Panc1 (cell line): ENCODE data around the gene IFTAP. TPM values are rescaled to one million over a fixed set of nuclear protein-coding genes. Genes with fewer than 3 reads are reported as not detected.

ENCODE experiments used
- ATAC-seq: fragments of 200-7000 bp; cut with Tn5 transposase; 2 replicates; pipeline ENCODE4 v1.9.1; 2020; ENCODE audit warnings: mild to moderate bottlenecking, moderate library complexity
- BruUV-seq: library from RNA; stranded (reverse); fragments of 400-500 nt; replicated peaks from 2 replicates; lab custom pipeline; 2021; lab: Mats Ljungman, UMichigan
- CTCF ChIA-PET: fragments of 300-600 bp; sonication (Branson Sonifier 250); formaldehyde crosslinking; loops from one replicate; lab custom pipeline; 2022; ENCODE audit warnings: antibody characterized with exemption; lab: Charles Lee
- POLR2A ChIA-PET: fragments of 300-600 bp; sonication (Branson Sonifier 250); formaldehyde crosslinking; loops from one replicate; lab custom pipeline; 2022; ENCODE audit warnings: antibody characterized with exemption; lab: Charles Lee
- DNase-seq: peaks from one replicate; pipeline ENCODE4 v3.0.0-alpha.2; 2010; ENCODE audit warnings: low read depth, low spot score
- H3K27ac ChIP-seq: 2 replicates; pipeline ENCODE4 v1.5.1; 2011; ENCODE audit warnings: mild to moderate bottlenecking, low read length, inconsistent platforms
- H3K27me3 ChIP-seq: fragments of 200-500 bp; sonication (Bioruptor generic); 2 replicates; pipeline ENCODE4 v1.6.0; 2014; ENCODE audit warnings: low read length, inconsistent platforms; ENCODE audit not compliant: control insufficient read depth, insufficient read depth
- H3K36me3 ChIP-seq: fragments of 200-500 bp; sonication (Bioruptor generic); 2 replicates; pipeline ENCODE4 v1.5.1; 2014; ENCODE audit warnings: inconsistent platforms, mild to moderate bottlenecking, low read length, moderate library complexity; ENCODE audit not compliant: control insufficient read depth, insufficient read depth
- H3K4me1 ChIP-seq: 2 replicates; pipeline ENCODE4 v1.5.1; 2011; ENCODE audit warnings: inconsistent platforms, mild to moderate bottlenecking, low read length, moderate library complexity; ENCODE audit not compliant: control insufficient read depth, insufficient read depth
- H3K4me3 ChIP-seq, 2 experiments: 2 replicates each; pipeline ENCODE4 v1.5.1; 2011 to 2012; ENCODE audit warnings: low read depth in 2 of 2, low read length in 2 of 2, mild to moderate bottlenecking in 2 of 2, inconsistent platforms in 1 of 2, moderate library complexity in 1 of 2
- H3K9me3 ChIP-seq: fragments of 200-500 bp; sonication (Bioruptor generic); 2 replicates; pipeline ENCODE4 v1.5.1; 2014; ENCODE audit warnings: low read depth, mild to moderate bottlenecking, inconsistent platforms, low read length, moderate library complexity; ENCODE audit not compliant: control insufficient read depth, insufficient read depth
- CTCF ChIP-seq: fragments of 450-650 bp; IDR thresholded peaks from 2 replicates; pipeline ENCODE4 v1.5.1; 2017; ENCODE audit warnings: mild to moderate bottlenecking
- POLR2AphosphoS5 ChIP-seq: IDR thresholded peaks from 2 replicates; pipeline ENCODE4 v1.6.1; 2012; ENCODE audit warnings: mild to moderate bottlenecking, low read depth, low read length, moderate library complexity
- SIN3A ChIP-seq: IDR thresholded peaks from 2 replicates; pipeline ENCODE4 v1.6.1; 2012; ENCODE audit warnings: low read depth, mild to moderate bottlenecking, low read length, moderate library complexity, borderline replicate concordance; ENCODE audit not compliant: insufficient read depth
- TCF7L2 ChIP-seq: IDR thresholded peaks from 2 replicates; pipeline ENCODE4 v1.6.1; 2011; ENCODE audit warnings: mild to moderate bottlenecking, low read depth, low read length, inconsistent platforms
- in situ Hi-C: cut with HindIII; loops from 2 replicates; pipeline ENCODE4 v1.10.0; 2016; ENCODE audit warnings: low sequenced_read_pairs, low pct_unique_long_range_greater_than_20kb
- intact Hi-C: fragments of 100-400 bp; cut with micrococcal nuclease; formaldehyde crosslinking; loops from one replicate; pipeline ENCODE4 v1.10.0; 2022; ENCODE audit not compliant: unreplicated experiment
- total RNA-seq: library from RNA; stranded (reverse); gene quantifications from one replicate; pipeline ENCODE4 v1.2.1, GENCODE V29; 2021; ENCODE audit not compliant: unreplicated experiment
- TF ChIP-seq, protein P1 (sequence below), 2 experiments: IDR thresholded peaks; 2 replicates each; pipeline ENCODE4 v1.6.1; 2011 to 2012; ENCODE audit warnings: low read depth in 2 of 2, control low read depth in 1 of 2, low read length in 1 of 2, mild to moderate bottlenecking in 1 of 2, moderate library complexity in 1 of 2; ENCODE audit not compliant: insufficient read depth in 1 of 2

The IFTAP gene
- total RNA-seq, 1 experiment from 2014 or later, result 18.2 TPM

DNA sequence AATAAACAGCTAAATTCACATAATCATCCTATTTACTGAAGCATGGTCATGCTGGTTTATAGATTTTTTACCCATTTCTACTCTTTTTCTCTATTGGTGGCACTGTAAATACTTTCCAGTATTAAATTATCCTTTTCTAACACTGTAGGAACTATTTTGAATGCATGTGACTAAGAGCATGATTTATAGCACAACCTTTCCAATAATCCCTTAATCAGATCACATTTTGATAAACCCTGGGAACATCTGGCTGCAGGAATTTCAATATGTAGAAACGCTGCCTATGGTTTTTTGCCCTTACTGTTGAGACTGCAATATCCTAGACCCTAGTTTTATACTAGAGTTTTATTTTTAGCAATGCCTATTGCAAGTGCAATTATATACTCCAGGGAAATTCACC, 15.8 kb upstream of the IFTAP start:
- CTCF ChIA-PET, result no interaction called here
- no peak for TF ChIP-seq TCF7L2
- TF ChIP-seq POLR2AphosphoS5, result no peak
- no peak for TF ChIP-seq SIN3A
- no peak for TF ChIP-seq CTCF
- TF ChIP-seq, protein P1, sequence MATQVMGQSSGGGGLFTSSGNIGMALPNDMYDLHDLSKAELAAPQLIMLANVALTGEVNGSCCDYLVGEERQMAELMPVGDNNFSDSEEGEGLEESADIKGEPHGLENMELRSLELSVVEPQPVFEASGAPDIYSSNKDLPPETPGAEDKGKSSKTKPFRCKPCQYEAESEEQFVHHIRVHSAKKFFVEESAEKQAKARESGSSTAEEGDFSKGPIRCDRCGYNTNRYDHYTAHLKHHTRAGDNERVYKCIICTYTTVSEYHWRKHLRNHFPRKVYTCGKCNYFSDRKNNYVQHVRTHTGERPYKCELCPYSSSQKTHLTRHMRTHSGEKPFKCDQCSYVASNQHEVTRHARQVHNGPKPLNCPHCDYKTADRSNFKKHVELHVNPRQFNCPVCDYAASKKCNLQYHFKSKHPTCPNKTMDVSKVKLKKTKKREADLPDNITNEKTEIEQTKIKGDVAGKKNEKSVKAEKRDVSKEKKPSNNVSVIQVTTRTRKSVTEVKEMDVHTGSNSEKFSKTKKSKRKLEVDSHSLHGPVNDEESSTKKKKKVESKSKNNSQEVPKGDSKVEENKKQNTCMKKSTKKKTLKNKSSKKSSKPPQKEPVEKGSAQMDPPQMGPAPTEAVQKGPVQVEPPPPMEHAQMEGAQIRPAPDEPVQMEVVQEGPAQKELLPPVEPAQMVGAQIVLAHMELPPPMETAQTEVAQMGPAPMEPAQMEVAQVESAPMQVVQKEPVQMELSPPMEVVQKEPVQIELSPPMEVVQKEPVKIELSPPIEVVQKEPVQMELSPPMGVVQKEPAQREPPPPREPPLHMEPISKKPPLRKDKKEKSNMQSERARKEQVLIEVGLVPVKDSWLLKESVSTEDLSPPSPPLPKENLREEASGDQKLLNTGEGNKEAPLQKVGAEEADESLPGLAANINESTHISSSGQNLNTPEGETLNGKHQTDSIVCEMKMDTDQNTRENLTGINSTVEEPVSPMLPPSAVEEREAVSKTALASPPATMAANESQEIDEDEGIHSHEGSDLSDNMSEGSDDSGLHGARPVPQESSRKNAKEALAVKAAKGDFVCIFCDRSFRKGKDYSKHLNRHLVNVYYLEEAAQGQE (IDR thresholded peaks at IDR 0.05; ENCODE audit: insufficient read depth in 1 of 2, low read depth in 2 of 2, low read length in 1 of 2), result no peak
- peak overlapping the region; percentile 73 for H3K27ac ChIP-seq
- H3K9me3 ChIP-seq, result no peaks in the 10 kb centered on the region
- H3K36me3 ChIP-seq, result no peaks in the 10 kb centered on the region
- POLR2A ChIA-PET, result no interaction called here
- no peak for DNase-seq
- BruUV-seq, result no TSS peak
- no peaks in the 10 kb centered on the region for H3K27me3 ChIP-seq
- intact Hi-C loops, result no loop called here
- no peak overlapping the region for H3K4me3 ChIP-seq
- no peak for ATAC-seq
- in situ Hi-C loops, result no loop called here
- H3K4me1 ChIP-seq, result peaks cover 14% of the 10 kb centered on the region; the same call in 1 of the 2 replicates

- no peak overlapping the region for H3K27ac ChIP-seq
- H3K4me3 ChIP-seq, result no peak overlapping the region
- no TSS peak for BruUV-seq
- no peak for TF ChIP-seq CTCF
- no peaks in the 10 kb centered on the region for H3K27me3 ChIP-seq
- H3K4me1 ChIP-seq, result peaks cover 14% of the 10 kb centered on the region; the same call in 1 of the 2 replicates
- DNase-seq, result no peak
- in situ Hi-C loops, result no loop called here
- ATAC-seq, result no peak
- ChIA-PET POLR2A (no interaction called here), CTCF (no interaction called here)
- no peaks in the 10 kb centered on the region for H3K36me3 ChIP-seq
- no peaks in the 10 kb centered on the region for H3K9me3 ChIP-seq
- intact Hi-C loops, result no loop called here
Observed at GRCh38 chr11:36581536-36581935, 12.8 kb upstream of the IFTAP start.
